Upper lobe of right lung (tissue), 1 donor: ENCODE measurements around the gene BRSK2. TPM values are rescaled to one million over a fixed set of nuclear protein-coding genes. Genes with fewer than 3 reads are reported as not detected.

Experiments used
- ATAC-seq: fragments of 200-7000 bp; cut with Tn5 transposase; one replicate; pipeline ENCODE4 v1.9.1; 2020; ENCODE audit warnings: mild to moderate bottlenecking, moderate library complexity
- DNase-seq: peaks from one replicate; pipeline ENCODE4 v3.0.0-alpha.2; 2020
- H3K27ac ChIP-seq: fragments of 200-600 bp; one replicate; pipeline ENCODE4 v1.8.0; 2022
- H3K27me3 ChIP-seq: fragments of 200-600 bp; one replicate; pipeline ENCODE4 v1.8.0; 2022; ENCODE audit warnings: mild to moderate bottlenecking
- H3K36me3 ChIP-seq: fragments of 200-600 bp; one replicate; pipeline ENCODE4 v1.8.0; 2022
- H3K4me1 ChIP-seq: fragments of 200-600 bp; one replicate; pipeline ENCODE4 v1.8.0; 2022
- H3K4me3 ChIP-seq: fragments of 200-600 bp; one replicate; pipeline ENCODE4 v1.8.0; 2022; ENCODE audit warnings: mild to moderate bottlenecking
- H3K9me3 ChIP-seq: fragments of 200-600 bp; one replicate; pipeline ENCODE4 v1.8.0; 2022
- intact Hi-C: fragments of 100-400 bp; cut with DNase I; formaldehyde crosslinking; loops from one replicate; pipeline ENCODE4 v1.11.0; 2022
- total RNA-seq: library from RNA; stranded (reverse); fragmentation: NEBNext Ultra II Directional; extraction: Animal tissue kit (Norgen Biotek cat#: 25700); gene quantifications from one replicate; pipeline ENCODE4 v1.2.1, GENCODE V29; 2021
- TF ChIP-seq, protein P1 (sequence below): fragments of 200-600 bp; IDR thresholded peaks from one replicate; pipeline ENCODE4 v1.8.0; 2022; ENCODE audit warnings: antibody characterized with exemption
- donor health status: DM: no; HTN: yes; CAD: no; lungs with severe emphysema.

BRSK2 gene
- total RNA-seq, 1 donor from 2014 or later, result 0.26 TPM

DNA sequence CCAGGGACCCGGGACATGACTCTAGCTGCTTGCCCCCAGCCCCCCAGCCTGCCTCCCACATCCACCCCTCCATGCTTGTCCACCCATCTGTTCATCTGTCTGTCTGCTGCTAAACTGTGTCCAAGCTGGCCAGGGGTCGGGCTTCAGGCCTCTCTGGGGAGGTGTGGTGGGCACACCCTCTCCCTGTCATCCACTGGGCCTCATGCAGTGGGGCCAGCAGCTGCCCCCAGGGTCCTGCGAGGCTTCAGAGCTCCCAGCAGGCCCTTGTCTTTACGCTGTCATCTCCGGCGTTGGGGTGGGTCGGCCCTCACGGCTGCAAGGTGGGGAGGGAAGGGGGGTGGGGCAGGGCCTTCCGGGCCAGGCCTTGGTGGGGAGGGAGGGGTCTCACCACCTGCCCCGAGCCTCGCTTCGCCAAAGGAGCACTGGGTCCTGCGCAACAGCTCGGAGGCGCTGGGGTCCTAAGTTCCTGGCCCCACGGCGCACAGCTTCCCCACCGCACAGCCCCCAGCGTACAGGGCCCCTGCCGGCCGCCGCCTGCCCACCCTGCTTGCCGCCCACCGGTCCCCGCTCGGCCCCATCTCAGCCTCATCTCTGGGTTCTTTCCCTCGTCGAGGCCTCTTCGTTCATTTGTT, 70.1 kb downstream of the BRSK2 start:
- DNase-seq (no peak), ATAC-seq (no peak)
- no peaks in the 10 kb centered on the region for H3K36me3 ChIP-seq
- TF ChIP-seq, protein P1, sequence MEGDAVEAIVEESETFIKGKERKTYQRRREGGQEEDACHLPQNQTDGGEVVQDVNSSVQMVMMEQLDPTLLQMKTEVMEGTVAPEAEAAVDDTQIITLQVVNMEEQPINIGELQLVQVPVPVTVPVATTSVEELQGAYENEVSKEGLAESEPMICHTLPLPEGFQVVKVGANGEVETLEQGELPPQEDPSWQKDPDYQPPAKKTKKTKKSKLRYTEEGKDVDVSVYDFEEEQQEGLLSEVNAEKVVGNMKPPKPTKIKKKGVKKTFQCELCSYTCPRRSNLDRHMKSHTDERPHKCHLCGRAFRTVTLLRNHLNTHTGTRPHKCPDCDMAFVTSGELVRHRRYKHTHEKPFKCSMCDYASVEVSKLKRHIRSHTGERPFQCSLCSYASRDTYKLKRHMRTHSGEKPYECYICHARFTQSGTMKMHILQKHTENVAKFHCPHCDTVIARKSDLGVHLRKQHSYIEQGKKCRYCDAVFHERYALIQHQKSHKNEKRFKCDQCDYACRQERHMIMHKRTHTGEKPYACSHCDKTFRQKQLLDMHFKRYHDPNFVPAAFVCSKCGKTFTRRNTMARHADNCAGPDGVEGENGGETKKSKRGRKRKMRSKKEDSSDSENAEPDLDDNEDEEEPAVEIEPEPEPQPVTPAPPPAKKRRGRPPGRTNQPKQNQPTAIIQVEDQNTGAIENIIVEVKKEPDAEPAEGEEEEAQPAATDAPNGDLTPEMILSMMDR, result no peak
- no peak overlapping the region for H3K4me3 ChIP-seq
- intact Hi-C loops, result no loop called here
- H3K4me1 ChIP-seq, result peaks cover 16% of the 10 kb centered on the region
- peak overlapping the region; percentile 58 for H3K27ac ChIP-seq
- no peaks in the 10 kb centered on the region for H3K27me3 ChIP-seq
- no peaks in the 10 kb centered on the region for H3K9me3 ChIP-seq

DNA sequence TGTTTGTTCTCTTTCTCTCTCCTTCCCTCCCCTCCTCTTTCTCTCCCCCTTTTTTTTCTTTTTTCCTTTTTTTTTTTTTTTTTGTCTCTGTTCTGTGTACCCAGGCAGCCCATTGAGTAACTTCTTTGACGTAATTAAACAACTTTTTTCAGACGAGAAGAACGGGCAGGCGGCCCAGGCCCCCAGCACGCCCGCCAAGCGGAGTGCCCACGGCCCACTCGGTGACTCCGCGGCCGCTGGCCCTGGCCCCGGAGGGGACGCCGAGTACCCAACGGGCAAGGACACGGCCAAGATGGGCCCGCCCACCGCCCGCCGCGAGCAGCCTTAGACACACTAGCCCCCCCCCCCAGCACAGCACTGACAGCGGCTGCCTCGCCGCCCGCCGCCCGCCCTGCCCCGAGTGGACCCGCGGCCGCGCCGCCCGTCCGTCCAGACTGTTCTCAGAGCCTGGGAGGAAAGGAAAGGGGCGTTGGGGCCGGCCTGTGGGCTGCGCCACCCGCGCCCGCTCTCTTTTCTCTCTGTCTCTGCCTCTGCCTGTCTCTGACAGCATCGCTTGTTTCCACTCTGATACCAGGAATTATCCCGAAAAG, 70.8 kb downstream of the BRSK2 start:
- Histone ChIP-seq H3K9me3 (no peaks in the 10 kb centered on the region), H3K27ac (peak overlapping the region; percentile 42), H3K27me3 (no peaks in the 10 kb centered on the region), H3K4me1 (peaks cover 16% of the 10 kb centered on the region), H3K36me3 (no peaks in the 10 kb centered on the region), H3K4me3 (no peak overlapping the region)
- intact Hi-C loops, result no loop called here
- TF ChIP-seq, protein P1, result no peak
- DNase-seq (peak; percentile 78), ATAC-seq (peak; percentile 4)

DNA sequence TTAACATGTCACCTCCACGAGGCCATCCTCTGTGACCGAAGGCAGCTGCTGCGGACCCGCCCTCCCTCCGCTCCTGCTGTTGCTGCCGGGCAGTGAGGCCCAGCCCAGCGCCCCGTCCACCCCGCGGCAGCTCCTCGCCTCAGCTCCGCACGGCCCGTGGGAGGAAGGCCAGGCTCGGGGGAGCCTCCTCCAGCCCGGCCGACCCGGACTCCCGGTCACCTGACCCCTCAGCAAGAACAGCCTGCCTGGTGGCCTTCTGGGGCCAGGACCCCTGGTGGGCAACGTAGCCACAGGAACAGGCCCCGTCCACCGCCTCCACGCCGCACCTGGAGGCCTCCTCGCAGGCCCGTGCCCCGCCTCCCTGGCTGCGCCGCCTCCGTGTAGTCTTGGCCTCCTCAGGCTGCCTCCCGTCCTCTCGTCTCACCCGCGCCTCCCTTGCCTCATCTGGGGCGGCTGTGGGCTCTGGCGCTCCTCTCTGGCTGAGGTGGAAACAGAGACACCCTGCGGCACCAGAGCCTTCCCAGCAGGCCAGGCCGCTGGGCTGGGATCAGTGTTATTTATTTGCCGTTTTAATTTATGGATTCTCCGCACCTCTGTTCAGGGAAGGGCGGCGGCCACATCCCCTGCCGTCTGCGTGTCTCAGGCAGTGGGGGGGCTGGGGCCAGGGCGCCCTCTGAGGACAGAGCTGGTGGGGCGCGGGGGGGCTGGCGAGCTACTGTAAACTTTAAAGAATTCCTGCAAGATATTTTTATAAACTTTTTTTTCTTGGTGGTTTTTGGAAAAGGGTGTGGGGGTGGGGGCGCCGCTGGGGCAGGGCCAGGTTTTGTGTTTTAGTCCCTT, 71.5 kb downstream of the BRSK2 start:
- peak overlapping the region; percentile 42 for H3K27ac ChIP-seq
- ATAC-seq, result no peak
- DNase-seq, result no peak
- no peaks in the 10 kb centered on the region for H3K27me3 ChIP-seq
- TF ChIP-seq, protein P1, result no peak
- H3K9me3 ChIP-seq, result no peaks in the 10 kb centered on the region
- H3K4me3 ChIP-seq, result no peak overlapping the region
- intact Hi-C loops, result no loop called here
- H3K4me1 ChIP-seq, result peaks cover 16% of the 10 kb centered on the region
- no peaks in the 10 kb centered on the region for H3K36me3 ChIP-seq

DNA sequence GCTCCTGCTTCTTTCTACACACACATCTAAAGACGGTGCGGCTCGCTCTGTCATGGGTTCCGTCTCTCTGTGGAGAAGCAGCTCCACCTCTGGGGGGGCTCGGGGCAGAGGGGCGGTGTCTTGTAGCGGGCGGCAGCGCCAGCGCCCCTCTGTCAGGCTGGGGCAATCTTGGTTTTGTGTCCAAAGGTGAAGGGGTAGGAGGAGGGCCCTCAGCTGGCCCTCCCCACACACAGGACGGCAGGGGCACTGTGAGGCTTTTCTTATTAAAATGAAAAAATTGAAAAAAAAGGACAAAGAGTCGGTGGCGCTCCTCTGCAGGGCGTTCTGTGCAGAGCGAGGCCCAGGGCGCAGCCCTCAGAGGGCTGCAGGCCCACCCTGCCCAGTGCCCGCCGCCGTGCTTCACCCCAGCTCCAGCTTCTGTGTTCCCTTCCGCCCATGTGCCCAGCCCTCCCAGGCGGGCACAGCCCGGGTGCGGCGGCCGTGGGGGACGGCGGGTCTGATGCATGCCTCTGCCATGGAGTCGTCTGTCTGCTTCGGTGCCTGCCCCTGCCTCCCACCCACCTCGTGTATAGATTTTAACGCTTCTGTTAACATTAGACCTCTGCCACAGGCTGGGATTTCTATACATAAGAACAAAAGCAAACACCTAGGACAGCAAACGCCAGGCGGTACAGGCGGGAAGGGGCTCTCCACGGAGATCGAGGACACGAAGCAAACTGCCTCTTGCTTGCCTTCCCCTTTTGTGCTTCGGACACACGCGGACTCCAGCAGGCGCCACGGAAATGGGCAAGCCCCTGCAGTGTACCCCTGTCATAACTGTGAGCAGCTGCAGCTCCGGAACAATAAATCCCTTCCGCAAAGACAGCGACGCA, 72.3 kb downstream of the BRSK2 start:
- Histone ChIP-seq H3K4me3 (no peak overlapping the region), H3K9me3 (no peaks in the 10 kb centered on the region), H3K4me1 (peaks cover 16% of the 10 kb centered on the region), H3K36me3 (no peaks in the 10 kb centered on the region), H3K27me3 (no peaks in the 10 kb centered on the region), H3K27ac (no peak overlapping the region)
- TF ChIP-seq, protein P1, result no peak
- ATAC-seq, result no peak
- intact Hi-C loops, result no loop called here
- no peak for DNase-seq

DNA sequence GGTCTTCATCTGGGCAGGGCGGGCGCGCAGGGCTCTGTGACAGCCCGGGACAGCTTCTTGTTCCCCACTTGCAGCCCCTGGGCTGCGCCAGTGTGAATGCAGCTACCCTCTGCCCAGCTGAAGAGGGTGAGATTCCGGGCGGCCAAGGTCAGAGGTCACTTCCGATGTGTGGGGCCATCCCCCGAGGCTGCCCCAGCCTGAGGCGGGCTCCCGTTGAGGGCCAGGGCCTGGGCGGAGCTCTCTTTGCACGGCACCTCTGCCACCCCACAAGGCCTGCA, 72.9 kb downstream of the BRSK2 start:
- Histone ChIP-seq H3K27ac (no peak overlapping the region), H3K4me1 (peaks cover 16% of the 10 kb centered on the region), H3K36me3 (no peaks in the 10 kb centered on the region), H3K27me3 (no peaks in the 10 kb centered on the region), H3K9me3 (no peaks in the 10 kb centered on the region), H3K4me3 (no peak overlapping the region)
- intact Hi-C loops, result no loop called here
- TF ChIP-seq, protein P1, result no peak
- ATAC-seq, result no peak
- no peak for DNase-seq
